Glutamatergic neuron (in vitro differentiated cells): Measurements from ENCODE around the gene OR5M3. TPM values are rescaled to one million over a fixed set of nuclear protein-coding genes. Genes with fewer than 3 reads are reported as not detected.

ENCODE experiments used
- DNase-seq: peaks from one replicate; pipeline ENCODE4 v3.0.0; 2022
- H3K27ac Mint-ChIP-seq: one replicate; pipeline ENCODE4 v1.8.0; 2020; ENCODE audit warnings: mild to moderate bottlenecking, mixed read lengths, inconsistent platforms; ENCODE audit not compliant: unreplicated experiment
- H3K27me3 Mint-ChIP-seq: one replicate; pipeline ENCODE4 v1.8.0; 2020; ENCODE audit warnings: mild to moderate bottlenecking, moderate library complexity, mixed read lengths, inconsistent platforms; ENCODE audit not compliant: unreplicated experiment
- H3K36me3 Mint-ChIP-seq: one replicate; pipeline ENCODE4 v1.8.0; 2020; ENCODE audit warnings: mild to moderate bottlenecking, mixed read lengths, inconsistent platforms; ENCODE audit not compliant: unreplicated experiment
- H3K4me1 Mint-ChIP-seq: one replicate; pipeline ENCODE4 v1.8.0; 2020; ENCODE audit warnings: mild to moderate bottlenecking, low read depth, mixed read lengths, inconsistent platforms; ENCODE audit not compliant: unreplicated experiment
- H3K4me3 Mint-ChIP-seq: one replicate; pipeline ENCODE4 v1.8.0; 2020; ENCODE audit warnings: mild to moderate bottlenecking, mixed read lengths, inconsistent platforms; ENCODE audit not compliant: unreplicated experiment
- H3K9me3 Mint-ChIP-seq: one replicate; pipeline ENCODE4 v1.8.0; 2020; ENCODE audit warnings: mild to moderate bottlenecking, moderate library complexity, mixed read lengths, inconsistent platforms; ENCODE audit not compliant: unreplicated experiment
- total RNA-seq: library from RNA; stranded (reverse); fragmentation: NEBNext Ultra II Directional; extraction: Animal tissue kit (Norgen Biotek cat#: 25700); gene quantifications from one replicate; pipeline ENCODE4 v1.2.1, GENCODE V29; 2021; ENCODE audit not compliant: unreplicated experiment
- TF ChIP-seq, protein P1 (sequence below): fragments of 200-600 bp; sonication (generic); IDR thresholded peaks from one replicate; pipeline ENCODE4 v1.5.0; 2021; ENCODE audit not compliant: partially characterized antibody, unreplicated experiment

Gene OR5M3
- total RNA-seq, 1 donor from 2014 or later: not detected

DNA sequence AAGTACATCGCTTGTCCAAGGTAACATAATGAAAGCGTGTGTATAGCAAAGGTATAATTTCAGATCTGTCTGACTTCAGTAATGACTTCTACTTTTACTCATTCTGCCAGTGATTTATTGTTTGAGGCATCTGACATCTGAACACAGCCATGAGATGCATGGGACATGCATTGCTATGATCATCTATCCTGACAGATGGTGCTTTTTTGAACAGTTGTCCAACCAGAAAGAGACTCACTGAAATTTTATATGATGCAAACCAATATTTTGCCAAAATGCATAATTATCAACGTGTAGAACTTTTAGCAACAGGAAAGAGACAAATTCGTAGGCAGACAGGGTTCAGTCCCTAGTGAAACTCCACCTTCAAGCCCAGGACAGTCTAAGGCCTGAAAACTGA is 19.6 kb downstream of the OR5M3 start:
- Mint-ChIP-seq H3K4me1 (no peaks in the 10 kb centered on the region), H3K9me3 (peaks cover 2% of the 10 kb centered on the region), H3K4me3 (no peak overlapping the region), H3K36me3 (no peaks in the 10 kb centered on the region), H3K27me3 (no peaks in the 10 kb centered on the region), H3K27ac (no peak overlapping the region)
- no peak for DNase-seq
- TF ChIP-seq, protein P1, sequence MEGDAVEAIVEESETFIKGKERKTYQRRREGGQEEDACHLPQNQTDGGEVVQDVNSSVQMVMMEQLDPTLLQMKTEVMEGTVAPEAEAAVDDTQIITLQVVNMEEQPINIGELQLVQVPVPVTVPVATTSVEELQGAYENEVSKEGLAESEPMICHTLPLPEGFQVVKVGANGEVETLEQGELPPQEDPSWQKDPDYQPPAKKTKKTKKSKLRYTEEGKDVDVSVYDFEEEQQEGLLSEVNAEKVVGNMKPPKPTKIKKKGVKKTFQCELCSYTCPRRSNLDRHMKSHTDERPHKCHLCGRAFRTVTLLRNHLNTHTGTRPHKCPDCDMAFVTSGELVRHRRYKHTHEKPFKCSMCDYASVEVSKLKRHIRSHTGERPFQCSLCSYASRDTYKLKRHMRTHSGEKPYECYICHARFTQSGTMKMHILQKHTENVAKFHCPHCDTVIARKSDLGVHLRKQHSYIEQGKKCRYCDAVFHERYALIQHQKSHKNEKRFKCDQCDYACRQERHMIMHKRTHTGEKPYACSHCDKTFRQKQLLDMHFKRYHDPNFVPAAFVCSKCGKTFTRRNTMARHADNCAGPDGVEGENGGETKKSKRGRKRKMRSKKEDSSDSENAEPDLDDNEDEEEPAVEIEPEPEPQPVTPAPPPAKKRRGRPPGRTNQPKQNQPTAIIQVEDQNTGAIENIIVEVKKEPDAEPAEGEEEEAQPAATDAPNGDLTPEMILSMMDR: no peak

Other genes starting within 250 kb of the OR5M3 start
- not detected for gene OR5T2, start 239.1 kb downstream of the OR5M3 start, total RNA-seq
- not detected for gene OR5T3, start 221.1 kb downstream of the OR5M3 start, total RNA-seq
- gene OR5T1, start 199.2 kb downstream of the OR5M3 start, total RNA-seq: not detected
- gene OR8H1, start 181.1 kb downstream of the OR5M3 start, total RNA-seq: not detected
- not detected for gene OR8K3, start 158.2 kb downstream of the OR5M3 start, total RNA-seq
- gene OR8K1, start 127.3 kb downstream of the OR5M3 start, total RNA-seq: not detected
- gene OR8J1, start 119.1 kb downstream of the OR5M3 start, total RNA-seq: not detected
- not detected for gene OR8U1, start 97.7 kb downstream of the OR5M3 start, total RNA-seq
- gene OR5AL1, start 60.7 kb downstream of the OR5M3 start, total RNA-seq: not detected
- not detected for gene OR5M8, start 18.0 kb upstream of the OR5M3 start, total RNA-seq
- not detected for gene OR5M11, start 69.9 kb upstream of the OR5M3 start, total RNA-seq
- not detected for gene OR5M10, start 104.4 kb upstream of the OR5M3 start, total RNA-seq
- not detected for gene OR5M1, start 141.5 kb upstream of the OR5M3 start, total RNA-seq
- not detected for gene OR5AP2, start 169.1 kb upstream of the OR5M3 start, total RNA-seq
- not detected for gene OR5AR1, start 190.3 kb upstream of the OR5M3 start, total RNA-seq
- not detected for gene OR9G1, start 225.7 kb upstream of the OR5M3 start, total RNA-seq